OCI-LY3 (cell line): ENCODE results near the gene LRP1B.

Source experiments
- EZH2phosphoT487 ChIP-seq: fragments of 200-600 bp; shearing (Covaris generic); IDR thresholded peaks from 2 replicates; pipeline ENCODE4 v1.6.1; 2018; ENCODE audit warnings: antibody characterized with exemption, mixed run types, low read depth
- TF ChIP-seq, protein P1 (sequence below): fragments of 200-600, 300-600 bp; sonication (generic); IDR thresholded peaks from 2 replicates; pipeline ENCODE4 v1.5.1; 2014; ENCODE audit warnings: antibody characterized with exemption, low read length, low read depth

DNA sequence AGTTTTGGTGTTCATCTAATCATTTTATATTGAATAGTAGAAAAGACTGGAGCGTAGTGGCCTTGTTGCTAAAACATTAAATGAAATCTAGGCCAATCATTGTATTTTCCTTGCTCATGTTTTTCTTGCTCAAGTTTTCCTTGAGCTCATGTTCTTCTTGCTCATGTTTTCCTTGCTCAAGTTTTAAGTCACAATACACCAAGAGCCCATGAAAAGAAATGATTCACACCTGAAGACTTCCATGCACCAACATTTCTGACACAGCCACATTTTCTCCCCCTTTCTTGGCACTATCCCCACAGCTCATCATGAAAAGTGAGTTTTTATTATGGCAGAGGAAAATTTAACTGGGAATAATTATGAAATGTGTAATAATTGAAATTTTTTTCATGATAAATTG, 92.0 kb downstream of the LRP1B start:
- TF ChIP-seq, protein P1, sequence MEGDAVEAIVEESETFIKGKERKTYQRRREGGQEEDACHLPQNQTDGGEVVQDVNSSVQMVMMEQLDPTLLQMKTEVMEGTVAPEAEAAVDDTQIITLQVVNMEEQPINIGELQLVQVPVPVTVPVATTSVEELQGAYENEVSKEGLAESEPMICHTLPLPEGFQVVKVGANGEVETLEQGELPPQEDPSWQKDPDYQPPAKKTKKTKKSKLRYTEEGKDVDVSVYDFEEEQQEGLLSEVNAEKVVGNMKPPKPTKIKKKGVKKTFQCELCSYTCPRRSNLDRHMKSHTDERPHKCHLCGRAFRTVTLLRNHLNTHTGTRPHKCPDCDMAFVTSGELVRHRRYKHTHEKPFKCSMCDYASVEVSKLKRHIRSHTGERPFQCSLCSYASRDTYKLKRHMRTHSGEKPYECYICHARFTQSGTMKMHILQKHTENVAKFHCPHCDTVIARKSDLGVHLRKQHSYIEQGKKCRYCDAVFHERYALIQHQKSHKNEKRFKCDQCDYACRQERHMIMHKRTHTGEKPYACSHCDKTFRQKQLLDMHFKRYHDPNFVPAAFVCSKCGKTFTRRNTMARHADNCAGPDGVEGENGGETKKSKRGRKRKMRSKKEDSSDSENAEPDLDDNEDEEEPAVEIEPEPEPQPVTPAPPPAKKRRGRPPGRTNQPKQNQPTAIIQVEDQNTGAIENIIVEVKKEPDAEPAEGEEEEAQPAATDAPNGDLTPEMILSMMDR: no peak
- TF ChIP-seq EZH2phosphoT487: no peak
